IMR-90 (cell line): ENCODE measurements around the gene OPHN1. TPM values are rescaled to one million over a fixed set of nuclear protein-coding genes. Genes with fewer than 3 reads are reported as not detected.

Experiments used
- ATAC-seq: fragments of 200-7000 bp; cut with Tn5 transposase; 2 replicates; pipeline ENCODE4 v1.9.1; 2020; ENCODE audit warnings: low read depth, mild to moderate bottlenecking, moderate library complexity
- BruUV-seq: library from RNA; stranded (reverse); fragments of 400-500 nt; replicated peaks from 2 replicates; lab custom pipeline; 2021; lab: Mats Ljungman, UMichigan
- CTCF ChIA-PET: fragments of 300-600 bp; formaldehyde crosslinking; extraction: SDS; loops from one replicate; lab custom pipeline; 2021; ENCODE audit warnings: antibody characterized with exemption; lab: Yijun Ruan, JAX
- POLR2A ChIA-PET: fragments of 300-600 bp; sonication (Branson Sonifier 250); formaldehyde crosslinking; loops from one replicate; lab custom pipeline; 2022; ENCODE audit warnings: antibody characterized with exemption; ENCODE audit not compliant: unreplicated experiment; lab: Charles Lee
- DNase-seq: peaks from one replicate; pipeline ENCODE4 v3.0.0; 2013
- H2AFZ ChIP-seq: replicated peaks from 2 replicates; pipeline ENCODE3; 2013; ENCODE audit warnings: low read length, mild to moderate bottlenecking; ENCODE audit not compliant: poor library complexity
- H2AK5ac ChIP-seq: 2 replicates; pipeline ENCODE4 v1.6.1; 2013; ENCODE audit warnings: low read depth, low read length, inconsistent platforms
- H2AK9ac ChIP-seq: replicated peaks from 2 replicates; pipeline ENCODE3; 2013; ENCODE audit warnings: mild to moderate bottlenecking, low read depth, low read length, moderate library complexity; ENCODE audit not compliant: poor library complexity
- H2BK120ac ChIP-seq: 2 replicates; pipeline ENCODE4 v1.6.1; 2013; ENCODE audit warnings: low read depth, low read length, inconsistent platforms
- H2BK15ac ChIP-seq: 3 replicates; pipeline ENCODE4 v1.6.1; 2013; ENCODE audit warnings: low read depth, low read length, inconsistent platforms
- H2BK20ac ChIP-seq: 2 replicates; pipeline ENCODE4 v1.6.1; 2013; ENCODE audit warnings: low read depth, mild to moderate bottlenecking, inconsistent platforms, low read length, moderate library complexity
- H2BK5ac ChIP-seq: 2 replicates; pipeline ENCODE4 v1.6.1; 2013; ENCODE audit warnings: mild to moderate bottlenecking, low read depth, low read length, inconsistent platforms; ENCODE audit not compliant: poor library complexity, severe bottlenecking
- H3K14ac ChIP-seq: replicated peaks from 2 replicates; pipeline ENCODE4 v1.6.1; 2013; ENCODE audit warnings: low read depth, low read length, inconsistent platforms
- H3K18ac ChIP-seq: 2 replicates; pipeline ENCODE4 v1.6.1; 2013; ENCODE audit warnings: low read depth, low read length, control low read depth
- H3K23ac ChIP-seq: 2 replicates; pipeline ENCODE4 v1.6.1; 2013; ENCODE audit warnings: low read depth, low read length, inconsistent platforms
- H3K27ac ChIP-seq: 2 replicates; pipeline ENCODE4 v1.5.1; 2013; ENCODE audit warnings: mild to moderate bottlenecking, control low read depth, low read length; ENCODE audit not compliant: insufficient read depth
- H3K27me3 ChIP-seq: 2 replicates; pipeline ENCODE4 v1.6.1; 2013; ENCODE audit warnings: low read length; ENCODE audit not compliant: control insufficient read depth, insufficient read depth
- H3K36me3 ChIP-seq: 2 replicates; pipeline ENCODE4 v1.6.1; 2013; ENCODE audit warnings: low read length, mixed read lengths; ENCODE audit not compliant: control insufficient read depth, insufficient read depth
- H3K4ac ChIP-seq: 2 replicates; pipeline ENCODE4 v1.6.1; 2013; ENCODE audit warnings: low read depth, low read length, inconsistent platforms
- H3K4me1 ChIP-seq: 2 replicates; pipeline ENCODE4 v1.6.1; 2013; ENCODE audit warnings: low read length, mixed read lengths; ENCODE audit not compliant: control insufficient read depth, insufficient read depth
- H3K4me2 ChIP-seq: 2 replicates; pipeline ENCODE4 v1.6.1; 2013; ENCODE audit warnings: low read depth, mild to moderate bottlenecking, control low read depth, low read length, moderate library complexity
- H3K4me3 ChIP-seq: 2 replicates; pipeline ENCODE4 v1.5.1; 2013; ENCODE audit warnings: low read depth, mild to moderate bottlenecking, control low read depth, low read length, moderate library complexity; ENCODE audit not compliant: insufficient read depth
- H3K56ac ChIP-seq: 2 replicates; pipeline ENCODE4 v1.6.1; 2013; ENCODE audit warnings: low read length, inconsistent platforms; ENCODE audit not compliant: insufficient read depth; ENCODE audit errors: extremely low read depth
- H3K79me1 ChIP-seq, 2 experiments: 2 replicates each; pipeline ENCODE4 v1.6.1; 2013; ENCODE audit warnings: low read length in 2 of 2, inconsistent platforms in 1 of 2, low read depth in 1 of 2
- H3K9ac ChIP-seq: 2 replicates; pipeline ENCODE4 v1.6.1; 2013; ENCODE audit warnings: low read depth, low read length, control low read depth
- H3K9me1 ChIP-seq: 2 replicates; pipeline ENCODE4 v1.6.1; 2013; ENCODE audit warnings: low read length, inconsistent platforms; ENCODE audit not compliant: insufficient read depth
- H3K9me3 ChIP-seq: 2 replicates; pipeline ENCODE4 v1.6.1; 2013; ENCODE audit warnings: low read length; ENCODE audit not compliant: control insufficient read depth, insufficient read depth
- H4K20me1 ChIP-seq: 2 replicates; pipeline ENCODE4 v1.6.1; 2013; ENCODE audit warnings: low read length, inconsistent platforms; ENCODE audit not compliant: insufficient read depth
- H4K5ac ChIP-seq: 2 replicates; pipeline ENCODE4 v1.6.1; 2013; ENCODE audit warnings: mild to moderate bottlenecking, low read depth, low read length, control low read depth
- H4K8ac ChIP-seq, 2 experiments: 2 replicates each; pipeline ENCODE4 v1.6.1; 2013; ENCODE audit warnings: low read depth in 2 of 2, low read length in 2 of 2, control low read depth in 1 of 2, inconsistent platforms in 1 of 2
- H4K91ac ChIP-seq: 2 replicates; pipeline ENCODE4 v1.6.1; 2013; ENCODE audit warnings: low read depth, low read length, inconsistent platforms; ENCODE audit not compliant: insufficient read depth
- BHLHE40 ChIP-seq: fragments of 150-350 bp; IDR thresholded peaks from 2 replicates; pipeline ENCODE4 v1.6.1; 2016; ENCODE audit warnings: mild to moderate bottlenecking, low read depth, low read length
- CHD1 ChIP-seq: IDR thresholded peaks from 2 replicates; pipeline ENCODE4 v1.6.1; 2012; ENCODE audit warnings: low read depth, low read length, improper control_type of control experiment
- MAFK ChIP-seq: IDR thresholded peaks from 2 replicates; pipeline ENCODE4 v1.6.1; 2012; ENCODE audit warnings: low read depth, low read length, improper control_type of control experiment
- MAZ ChIP-seq: IDR thresholded peaks from 2 replicates; pipeline ENCODE4 v1.6.1; 2012; ENCODE audit warnings: low read depth, mild to moderate bottlenecking, low read length, improper control_type of control experiment, moderate library complexity, borderline replicate concordance
- NFE2L2 ChIP-seq: fragments of 150-350 bp; IDR thresholded peaks from 2 replicates; pipeline ENCODE4 v1.6.1; 2016; ENCODE audit warnings: low read depth, mild to moderate bottlenecking, low read length
- POLR2A ChIP-seq: IDR thresholded peaks from 2 replicates; pipeline ENCODE4 v1.6.1; 2012; ENCODE audit warnings: mild to moderate bottlenecking, low read depth, low read length
- SMC3 ChIP-seq: fragments of 150-350 bp; IDR thresholded peaks from 2 replicates; pipeline ENCODE4 v1.6.1; 2016; ENCODE audit warnings: low read depth, mild to moderate bottlenecking, antibody characterized with exemption, low read length, moderate library complexity
- WGBS, 2 experiments: methylation state at CpG; one replicate each; pipeline versions ENCODE4 v1.1.5 to v1.1.7; 2013; ENCODE audit warnings: missing lambda C conversion rate in 2 of 2; ENCODE audit not compliant: insufficient read length in 1 of 2; ENCODE audit errors: extremely low coverage in 2 of 2; 5-methylcytosine and 5-hydroxymethylcytosine counted together
- dilution Hi-C: fragments of 300-500 bp; cut with HindIII; formaldehyde crosslinking; loops from one replicate; pipeline ENCODE4 v1.14.3; 2018; ENCODE audit warnings: low sequenced_read_pairs; ENCODE audit not compliant: unreplicated experiment
- in situ Hi-C: fragments of 300-500 bp; cut with MboI; formaldehyde crosslinking; loops from 3 replicates; pipeline ENCODE4 v1.14.3; 2019; ENCODE audit warnings: low sequenced_read_pairs, inconsistent platforms, mixed read lengths
- intact Hi-C: fragments of 100-400 bp; cut with micrococcal nuclease; formaldehyde crosslinking; loops from 2 replicates; pipeline ENCODE4 v1.10.0; 2022
- polyA plus RNA-seq, 3 experiments: library from polyadenylated mRNA; depleted of rRNA; stranded (reverse); fragments of >200 nt; gene quantifications; 2 replicates each; pipeline ENCODE4 v1.2.3, GENCODE V29; 2012; ENCODE audit warnings: low replicate concordance in 1 of 3
- total RNA-seq: library from RNA; depleted of rRNA; stranded (reverse); fragments of >200 nt; gene quantifications from 2 replicates; pipeline ENCODE4 v1.2.3, GENCODE V29; 2012
- TF ChIP-seq, protein P1 (sequence below): conservative IDR thresholded peaks from 2 replicates; pipeline ENCODE4 v1.5.1; 2012; ENCODE audit warnings: mild to moderate bottlenecking, low read depth, low read length, improper control_type of control experiment

The OPHN1 gene
- total and polyA plus RNA-seq, 2 of the 4 experiments (the other 2 are of a cell fraction): 4.0 to 13.1 TPM

- no peak overlapping the region for H3K4me2 ChIP-seq
- H3K9me3 ChIP-seq: no peaks in the 10 kb centered on the region
- H2BK120ac ChIP-seq: no peak overlapping the region
- no peaks in the 10 kb centered on the region for H3K27me3 ChIP-seq
- no peak overlapping the region for H3K56ac ChIP-seq
- dilution Hi-C loops (no loop called here), in situ Hi-C loops (no loop called here), intact Hi-C loops (no loop called here)
- no peak overlapping the region for H2BK5ac ChIP-seq
- H2AFZ ChIP-seq: no peak overlapping the region
- H3K23ac ChIP-seq: no peak overlapping the region
- H4K8ac ChIP-seq: no peak overlapping the region
- H3K9me1 ChIP-seq: no peaks in the 10 kb centered on the region
- POLR2A ChIA-PET: interaction anchor here (0.5 kb wide), 1 partner anchor 8 kb away, joined by 3 read pairs; no protein-coding TSS in a partner anchor
- no peaks in the 10 kb centered on the region for H3K36me3 ChIP-seq
- H4K20me1 ChIP-seq: no peaks in the 10 kb centered on the region
- TF ChIP-seq, protein P1, sequence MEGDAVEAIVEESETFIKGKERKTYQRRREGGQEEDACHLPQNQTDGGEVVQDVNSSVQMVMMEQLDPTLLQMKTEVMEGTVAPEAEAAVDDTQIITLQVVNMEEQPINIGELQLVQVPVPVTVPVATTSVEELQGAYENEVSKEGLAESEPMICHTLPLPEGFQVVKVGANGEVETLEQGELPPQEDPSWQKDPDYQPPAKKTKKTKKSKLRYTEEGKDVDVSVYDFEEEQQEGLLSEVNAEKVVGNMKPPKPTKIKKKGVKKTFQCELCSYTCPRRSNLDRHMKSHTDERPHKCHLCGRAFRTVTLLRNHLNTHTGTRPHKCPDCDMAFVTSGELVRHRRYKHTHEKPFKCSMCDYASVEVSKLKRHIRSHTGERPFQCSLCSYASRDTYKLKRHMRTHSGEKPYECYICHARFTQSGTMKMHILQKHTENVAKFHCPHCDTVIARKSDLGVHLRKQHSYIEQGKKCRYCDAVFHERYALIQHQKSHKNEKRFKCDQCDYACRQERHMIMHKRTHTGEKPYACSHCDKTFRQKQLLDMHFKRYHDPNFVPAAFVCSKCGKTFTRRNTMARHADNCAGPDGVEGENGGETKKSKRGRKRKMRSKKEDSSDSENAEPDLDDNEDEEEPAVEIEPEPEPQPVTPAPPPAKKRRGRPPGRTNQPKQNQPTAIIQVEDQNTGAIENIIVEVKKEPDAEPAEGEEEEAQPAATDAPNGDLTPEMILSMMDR: no peak
- TF ChIP-seq SMC3 (no peak), POLR2A (no peak), MAZ (no peak), MAFK (no peak), CHD1 (no peak), NFE2L2 (no peak), BHLHE40 (peak; percentile 17; the same call in 1 of the 2 replicates)
- H3K18ac ChIP-seq: no peak overlapping the region; the same call in 1 of the 2 replicates
- H3K79me1 ChIP-seq: peaks cover 3 to 16% of the 10 kb centered on the region in 2 experiments; a peak in 3 of 4 replicates
- no peak overlapping the region for H4K91ac ChIP-seq
- WGBS, 2 experiments: no CpG with 5 or more reads among the region's 3 CpGs
- H3K9ac ChIP-seq: no peak overlapping the region
- H4K5ac ChIP-seq: no peak overlapping the region
- no peak overlapping the region for H2BK20ac ChIP-seq
- H2BK15ac ChIP-seq: no peak overlapping the region
- CTCF ChIA-PET: interaction anchor here (1.5 kb wide), 1 partner anchor 11 kb away, joined by 3 read pairs; no protein-coding TSS in a partner anchor
- H2AK5ac ChIP-seq: no peak overlapping the region; the same call in 1 of the 2 replicates
- H2AK9ac ChIP-seq: no peak overlapping the region
- 0 out of 2 replicates have a peak, but pooled peaks cover 5% of the 10 kb centered on the region for H3K4me1 ChIP-seq
- no peak overlapping the region for H3K14ac ChIP-seq
- peak; percentile 69 for DNase-seq
- no TSS peak for BruUV-seq
- H3K27ac ChIP-seq: no peak overlapping the region
- H3K4me3 ChIP-seq: no peak overlapping the region
- 0 out of 2 replicates have a peak overlapping the region, but pooled peaks have one; percentile 46 for H3K4ac ChIP-seq
- no peak for ATAC-seq
Observed at GRCh38 chrX:68428431-68428830, 4.9 kb downstream of the OPHN1 start.
